HG02623 (cell line): Measurements from ENCODE around the gene TFAP2E.

ENCODE experiments used
- ATAC-seq: cut with Tn5 transposase; IDR thresholded peaks from one replicate; pipeline ENCODE4 v1.9.1; 2021; ENCODE audit warnings: moderate library complexity; ENCODE audit not compliant: unreplicated experiment

TFAP2E gene

GRCh38 chr1:35592991-35593769, 20.1 kb downstream of the TFAP2E start:
- no peak for ATAC-seq

DNA sequence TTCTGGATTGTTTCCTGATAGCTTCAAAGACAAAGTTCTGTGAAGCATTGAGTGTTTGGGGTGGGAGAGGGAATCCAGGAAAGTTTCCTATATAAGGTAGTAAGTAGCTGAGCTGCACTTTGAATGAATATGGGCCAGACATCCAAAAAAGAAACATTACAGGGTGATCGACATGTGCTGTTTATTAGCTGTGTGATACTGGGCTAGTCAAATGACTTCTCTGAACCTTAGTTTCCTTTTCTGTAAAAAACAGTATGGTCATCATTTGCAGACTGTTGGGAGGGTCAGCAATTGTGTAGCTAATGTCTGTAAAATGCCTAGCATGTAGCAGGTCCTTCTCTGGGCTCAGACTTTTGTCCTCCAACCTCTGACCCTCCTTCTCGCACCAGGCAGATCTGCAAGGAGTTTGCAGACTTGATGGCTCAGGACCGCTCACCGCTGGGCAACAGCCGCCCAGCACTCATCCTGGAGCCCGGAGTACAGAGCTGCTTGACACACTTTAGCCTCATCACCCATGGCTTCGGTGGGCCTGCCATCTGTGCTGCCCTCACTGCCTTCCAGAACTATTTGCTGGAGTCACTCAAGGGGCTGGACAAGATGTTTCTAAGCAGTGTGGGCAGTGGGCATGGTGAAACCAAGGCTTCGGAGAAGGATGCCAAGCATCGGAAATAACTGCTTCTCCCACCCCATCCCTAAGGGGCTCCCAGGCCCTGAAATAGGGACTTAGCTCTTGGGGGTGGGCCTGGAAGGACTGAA, 21.1 kb downstream of the TFAP2E start:
- no peak for ATAC-seq

DNA sequence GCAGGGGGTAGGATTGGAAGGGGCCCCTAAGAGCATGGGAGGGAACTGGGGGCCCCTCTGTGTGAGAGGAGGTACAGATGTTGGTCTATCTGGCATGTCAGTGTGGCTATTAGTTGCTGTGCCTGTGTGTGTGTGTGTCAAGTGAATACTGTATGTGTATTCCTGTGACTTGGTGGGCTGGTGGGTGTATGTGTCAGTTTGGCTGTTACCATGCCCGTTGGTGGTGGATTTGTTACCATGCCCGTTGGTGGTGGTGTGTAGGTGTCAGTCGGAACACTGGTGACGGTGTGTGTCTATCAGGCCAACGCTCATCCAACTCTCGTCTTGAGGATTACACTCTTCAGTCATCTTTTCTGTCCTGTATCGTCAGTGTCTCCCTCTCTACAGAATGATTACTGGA, 22.6 kb downstream of the TFAP2E start:
- no peak for ATAC-seq

DNA sequence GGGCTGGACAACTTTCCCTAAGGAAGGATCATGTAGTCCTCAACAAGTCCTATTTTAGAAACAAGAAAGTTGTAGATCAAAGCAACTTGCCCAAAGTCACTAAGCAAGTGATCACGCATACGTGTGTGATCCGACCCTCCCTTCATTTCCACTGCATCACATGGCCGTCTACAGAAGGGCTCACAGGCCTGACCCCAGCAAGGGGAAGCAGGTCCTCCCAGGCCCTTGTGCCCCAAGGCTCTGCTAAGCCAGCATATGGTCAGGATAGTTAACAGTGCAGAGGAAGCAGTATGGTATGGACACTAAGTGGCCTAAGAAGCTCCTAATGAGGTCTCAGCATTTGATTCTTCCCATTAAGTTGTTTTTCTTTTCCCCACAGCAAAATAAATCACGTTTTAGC, 24.8 kb downstream of the TFAP2E start:
- ATAC-seq, result no peak

DNA sequence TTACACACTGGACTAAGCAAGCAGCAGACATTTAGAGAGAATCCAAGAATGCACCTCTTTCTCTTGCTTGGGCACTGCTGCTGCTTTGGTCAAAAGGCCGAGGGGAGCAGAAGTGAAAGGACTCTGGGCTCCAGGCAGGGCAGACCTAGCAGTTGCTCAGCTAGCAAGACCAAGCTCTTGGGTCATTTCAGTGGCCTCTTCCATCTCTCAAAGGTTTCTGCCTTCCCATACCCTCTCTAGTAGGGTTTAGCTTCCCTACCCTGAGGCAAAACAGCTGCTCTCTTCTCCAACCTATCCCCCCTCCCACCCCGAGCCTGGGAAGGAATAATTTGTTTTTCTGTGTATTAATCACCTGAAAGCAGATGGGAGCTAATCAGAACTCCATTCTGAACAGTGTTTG, 25.8 kb downstream of the TFAP2E start:
- ATAC-seq, result no peak

- ATAC-seq, result no peak
Observed at GRCh38 chr1:35599411-35599810, 26.3 kb downstream of the TFAP2E start.

DNA sequence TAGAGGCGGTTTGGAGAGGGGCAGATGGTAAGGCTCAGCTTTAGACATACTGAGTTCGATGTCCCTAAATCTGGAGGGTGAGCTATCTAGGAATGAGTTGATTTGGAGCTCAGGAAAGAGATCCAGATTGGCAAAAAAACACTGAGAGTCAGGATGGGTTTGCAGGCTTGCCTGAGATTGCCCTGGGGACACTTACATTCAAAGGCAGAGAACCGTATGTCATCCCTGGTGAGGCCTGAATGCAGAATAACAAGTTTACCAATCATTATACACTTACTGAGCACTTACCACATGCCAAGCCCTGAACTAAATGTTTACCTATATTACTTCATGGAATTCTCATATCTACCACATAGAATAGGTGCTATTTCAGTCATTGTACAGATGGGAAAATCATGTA, 27.5 kb downstream of the TFAP2E start:
- ATAC-seq, result no peak

GRCh38 chr1:35603468-35603867, 30.4 kb downstream of the TFAP2E start:
- ATAC-seq, result no peak

- no peak for ATAC-seq
Observed at GRCh38 chr1:35603941-35604340, 30.8 kb downstream of the TFAP2E start.

GRCh38 chr1:35605071-35605866, 32.2 kb downstream of the TFAP2E start:
- ATAC-seq, result no peak

- ATAC-seq, result no peak
Observed at GRCh38 chr1:35605867-35606182, 32.7 kb downstream of the TFAP2E start.

- ATAC-seq, result no peak
Observed at GRCh38 chr1:35611655-35612054, 38.5 kb downstream of the TFAP2E start.

GRCh38 chr1:35615440-35615839, 42.3 kb downstream of the TFAP2E start:
- no peak for ATAC-seq

DNA sequence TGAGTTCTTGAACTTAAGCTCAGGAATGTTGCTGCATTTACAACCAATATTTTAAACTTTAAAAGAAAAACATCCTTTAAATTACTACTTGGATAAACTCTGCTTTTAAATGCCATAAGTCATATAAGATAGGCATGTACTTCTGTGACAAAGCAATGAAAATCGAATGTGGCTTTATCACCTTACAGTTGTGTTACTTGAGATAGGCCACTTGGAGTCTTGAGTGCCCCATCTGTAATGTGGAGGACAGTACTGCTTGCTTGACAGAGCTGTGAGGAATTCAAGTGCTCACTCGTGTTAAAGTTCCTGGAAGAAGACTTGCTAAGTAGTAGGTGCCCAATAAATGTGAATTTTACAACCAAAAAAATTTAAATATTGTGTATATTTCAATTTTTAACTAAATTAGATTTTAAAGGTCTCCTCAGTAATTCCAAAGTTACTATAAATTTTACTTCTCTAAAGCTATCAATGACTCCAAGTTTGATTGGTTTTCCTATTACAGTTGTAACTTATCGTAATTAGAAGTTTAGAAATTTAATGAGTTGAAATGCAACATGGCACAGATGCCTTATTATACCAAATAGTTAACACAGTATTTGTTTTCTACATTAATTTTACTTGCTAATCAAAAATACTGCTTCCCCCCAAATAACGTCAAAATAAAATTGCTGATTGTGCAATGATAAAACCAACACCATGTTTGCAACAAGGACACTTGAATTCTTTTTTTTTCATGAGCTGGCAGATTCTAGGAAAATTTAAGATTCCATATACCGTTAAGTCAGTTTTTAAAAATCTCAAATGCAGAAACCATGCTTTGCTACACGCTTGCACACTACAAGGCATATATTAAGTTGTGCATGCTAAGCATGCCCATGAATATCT, 46.4 kb downstream of the TFAP2E start:
- no peak for ATAC-seq

GRCh38 chr1:35622510-35623178, 49.5 kb downstream of the TFAP2E start:
- no peak for ATAC-seq

GRCh38 chr1:35623832-35624231, 50.7 kb downstream of the TFAP2E start:
- ATAC-seq, result no peak

DNA sequence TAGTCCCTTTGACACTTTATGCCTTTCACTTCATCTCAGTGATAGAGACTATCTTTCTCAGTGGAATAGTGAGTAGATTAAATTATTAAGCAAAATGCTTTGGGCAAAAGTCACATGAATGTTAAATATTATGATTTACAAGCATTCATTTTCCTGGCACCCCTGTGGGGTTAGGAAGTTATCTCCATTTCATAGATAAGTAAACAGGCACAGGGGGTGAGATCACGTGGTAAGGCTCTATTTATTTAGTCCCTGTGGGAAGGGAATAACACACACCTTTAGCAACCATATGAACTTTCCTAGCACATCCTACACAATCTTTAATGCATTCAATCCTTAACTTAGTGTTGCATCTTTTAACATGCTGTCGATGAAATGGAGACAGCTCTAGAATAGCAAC, 55.9 kb downstream of the TFAP2E start:
- ATAC-seq, result no peak

DNA sequence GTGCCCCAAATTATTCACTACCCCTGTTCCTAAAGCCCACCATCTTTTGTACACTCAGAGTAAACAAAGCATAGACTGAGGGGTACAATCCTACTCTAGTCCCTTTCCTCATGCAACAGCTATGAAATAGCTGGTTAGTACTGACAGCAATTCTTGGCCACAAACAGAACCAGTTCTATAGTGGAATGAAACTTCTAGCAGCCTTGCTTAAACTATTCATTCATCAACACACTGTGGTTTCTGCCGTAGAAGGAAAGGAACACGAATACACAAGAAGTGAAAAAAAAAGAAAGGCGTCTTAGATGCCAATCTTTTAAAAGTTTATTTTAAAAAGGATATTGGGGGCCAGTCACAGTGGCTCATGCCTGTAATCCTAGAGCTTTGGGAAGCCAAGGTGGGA, 58.3 kb downstream of the TFAP2E start:
- no peak for ATAC-seq

DNA sequence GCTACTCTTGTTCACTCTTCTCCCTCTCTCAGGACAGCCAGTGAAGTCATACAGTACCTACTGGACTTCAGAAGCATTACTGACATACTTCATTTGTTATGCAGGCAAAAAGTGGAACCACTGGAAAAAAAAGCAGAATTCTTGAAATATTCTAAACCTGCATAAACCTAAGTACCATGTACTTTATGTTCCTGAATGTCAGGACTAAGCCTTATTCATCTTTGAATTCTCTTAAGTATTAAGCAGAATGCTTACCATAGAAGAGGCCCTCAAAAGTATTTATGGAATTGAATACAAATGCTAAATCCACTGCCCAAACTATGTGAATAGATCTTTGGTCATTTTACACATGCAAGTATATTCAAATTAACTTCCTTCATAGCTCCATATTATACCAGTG, 60.4 kb downstream of the TFAP2E start:
- no peak for ATAC-seq

- ATAC-seq, result no peak
Observed at GRCh38 chr1:35637401-35637809, 64.3 kb downstream of the TFAP2E start.
